H1 (cell line): ENCODE results near the gene MORF4L1. TPM values are rescaled to one million over a fixed set of nuclear protein-coding genes. Genes with fewer than 3 reads are reported as not detected.

Experiments used
- BACH1 ChIP-seq: IDR thresholded peaks from 2 replicates; pipeline ENCODE4 v1.6.1; 2012; ENCODE audit warnings: low read length, improper control_type of control experiment
- BCL11A ChIP-seq, 2 experiments: IDR thresholded peaks; one replicate each; pipeline ENCODE4 v1.6.1; 2011; ENCODE audit warnings: low read depth in 2 of 2, low read length in 2 of 2, mild to moderate bottlenecking in 2 of 2
- GABPA ChIP-seq: IDR thresholded peaks from 2 replicates; pipeline ENCODE4 v1.6.1; 2011; ENCODE audit warnings: mild to moderate bottlenecking, low read length, moderate library complexity, borderline replicate concordance; ENCODE audit not compliant: insufficient read depth
- GTF2F1 ChIP-seq: IDR thresholded peaks from 2 replicates; pipeline ENCODE4 v1.6.1; 2012; ENCODE audit warnings: low read depth, low read length, improper control_type of control experiment, borderline replicate concordance
- HDAC2 ChIP-seq, 2 experiments: fragments of 300-600 bp in 1 of 2; sonication (generic) in 1 of 2; IDR thresholded peaks; 2 replicates each; pipeline ENCODE4 v1.6.1; 2011 to 2012; ENCODE audit warnings: low read depth in 2 of 2, low read length in 2 of 2, mild to moderate bottlenecking in 2 of 2, moderate library complexity in 2 of 2, borderline replicate concordance in 1 of 2, inconsistent platforms in 1 of 2
- PHF8 ChIP-seq: fragments of 200-600 bp; sonication (generic); conservative IDR thresholded peaks from 2 replicates; pipeline ENCODE4 v1.7.1; 2012; ENCODE audit warnings: low read depth, mild to moderate bottlenecking, inconsistent platforms, low read length, moderate library complexity
- POLR2A ChIP-seq, 2 experiments: IDR thresholded peaks; 1 replicate in 1 of 2; 2 replicates in 1 of 2; pipeline ENCODE4 v1.6.1; 2011; ENCODE audit warnings: low read depth in 2 of 2, low read length in 2 of 2, mild to moderate bottlenecking in 2 of 2; ENCODE audit errors: control extremely low read depth in 1 of 2
- RFX5 ChIP-seq: IDR thresholded peaks from 2 replicates; pipeline ENCODE4 v1.6.1; 2011; ENCODE audit warnings: low read depth, low read length, improper control_type of control experiment, borderline replicate concordance
- RNF2 ChIP-seq: fragments of 200-900, 300-1000 bp; sonication (generic); IDR thresholded peaks from 2 replicates; pipeline ENCODE4 v1.7.1; 2016; ENCODE audit warnings: borderline replicate concordance, low read depth, mild to moderate bottlenecking, antibody characterized with exemption, low read length; ENCODE audit not compliant: poor library complexity, severe bottlenecking; ENCODE audit errors: missing control alignments
- SIX5 ChIP-seq: IDR thresholded peaks from 2 replicates; pipeline ENCODE4 v1.6.1; 2011; ENCODE audit warnings: mild to moderate bottlenecking, low read depth, low read length
- TCF12 ChIP-seq: IDR thresholded peaks from 2 replicates; pipeline ENCODE4 v1.6.1; 2011; ENCODE audit warnings: low read depth, mild to moderate bottlenecking, low read length
- ZNF274 ChIP-seq: IDR thresholded peaks from 2 replicates; pipeline ENCODE4 v1.7.0; 2012; ENCODE audit warnings: low read length, borderline replicate concordance; ENCODE audit errors: extremely low read depth
- polyA plus RNA-seq, 7 experiments: library from polyadenylated mRNA; depleted of rRNA in 3 of 7; stranded (reverse) in 5 of 7; unstranded in 2 of 7; fragments of >200 nt in 5 of 7; fragments of 200-250 nt in 2 of 7; gene quantifications; 1 replicate in 5 of 7; 2 replicates in 1 of 7; 4 replicates in 1 of 7; pipeline versions ENCODE4 v1.2.1 to v1.2.3, GENCODE V29; 2011 to 2013; ENCODE audit warnings: missing spikeins in 2 of 7, mixed read lengths in 2 of 7
- total RNA-seq: library from RNA; stranded (reverse); fragmentation: NEBNext Ultra II Directional; extraction: Animal tissue kit (Norgen Biotek cat#: 25700); gene quantifications from 2 replicates; pipeline ENCODE4 v1.2.1, GENCODE V29; 2021
- TF ChIP-seq, protein P1 (sequence below): IDR thresholded peaks from 2 replicates; pipeline ENCODE4 v1.6.1; 2011; ENCODE audit warnings: low read length, improper control_type of control experiment

The MORF4L1 gene
- total and polyA plus RNA-seq, 2 of the 8 experiments (the other 6 are each of a cell fraction or from before 2014, with no cell fraction given), result 260 to 533 TPM

DNA sequence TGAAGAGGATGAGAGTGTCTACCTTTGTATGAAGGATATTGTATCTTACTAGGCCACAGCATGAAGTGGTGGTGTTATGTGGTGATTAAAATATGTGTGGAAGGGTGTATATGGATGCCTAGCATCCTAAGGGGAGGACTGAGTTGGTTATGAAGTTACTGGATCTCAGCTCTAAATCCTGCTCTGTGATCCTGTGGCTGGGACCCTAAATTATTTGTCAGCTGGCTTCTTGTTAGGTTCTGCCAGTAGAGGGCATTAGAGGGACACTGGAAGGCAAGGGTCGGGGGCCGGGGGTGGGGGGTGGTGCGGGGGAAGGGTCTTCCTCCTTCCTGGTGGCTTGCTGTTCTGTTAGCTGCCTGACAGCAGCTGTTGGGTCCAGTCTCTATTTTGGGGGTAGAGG lies 34.9 kb downstream of the MORF4L1 start (continued):
- TF ChIP-seq BCL11A (IDR thresholded peaks at IDR 0.05; ENCODE audit: low read depth in 2 of 2, low read length in 2 of 2) (no peak), POLR2A (IDR thresholded peaks at IDR 0.05; ENCODE audit: control extremely low read depth in 1 of 2, low read depth in 2 of 2, low read length in 2 of 2) (no peak), RFX5 (no peak), PHF8 (no peak), BACH1 (no peak), SIX5 (no peak), ZNF274 (no peak), GTF2F1 (no peak), HDAC2 (IDR thresholded peaks at IDR 0.05; ENCODE audit: borderline replicate concordance in 1 of 2, low read depth in 2 of 2, low read length in 2 of 2) (no peak), TCF12 (no peak), GABPA (no peak), RNF2 (no peak)
- TF ChIP-seq, protein P1, sequence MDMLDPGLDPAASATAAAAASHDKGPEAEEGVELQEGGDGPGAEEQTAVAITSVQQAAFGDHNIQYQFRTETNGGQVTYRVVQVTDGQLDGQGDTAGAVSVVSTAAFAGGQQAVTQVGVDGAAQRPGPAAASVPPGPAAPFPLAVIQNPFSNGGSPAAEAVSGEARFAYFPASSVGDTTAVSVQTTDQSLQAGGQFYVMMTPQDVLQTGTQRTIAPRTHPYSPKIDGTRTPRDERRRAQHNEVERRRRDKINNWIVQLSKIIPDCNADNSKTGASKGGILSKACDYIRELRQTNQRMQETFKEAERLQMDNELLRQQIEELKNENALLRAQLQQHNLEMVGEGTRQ, result no peak
